ENCODE data around the gene TRAPPC14. TPM values are rescaled to one million over a fixed set of nuclear protein-coding genes. Genes with fewer than 3 reads are reported as not detected.

TRAPPC14 gene
- total RNA-seq, 1 experiment from 2014 or later: 23.4 TPM

- CTCF ChIA-PET: no interaction called here
- H3K27ac ChIP-seq: no peak overlapping the region
Observed at GRCh38 chr7:100171840-100172239, 13.3 kb upstream of the TRAPPC14 start.

GRCh38 chr7:100171087-100171681, 12.7 kb upstream of the TRAPPC14 start:
- intact Hi-C loops (cut with micrococcal nuclease; ENCODE audit: unreplicated experiment): no loop called here
- H3K27ac ChIP-seq: no peak overlapping the region
- H3K4me3 ChIP-seq: no peak overlapping the region; the same call in 1 of the 2 replicates
- peak overlapping the region; percentile 45; the same call in 1 of the 2 replicates for H3K4me2 ChIP-seq
- H3K4me1 ChIP-seq (replicated peaks; ENCODE audit: insufficient read depth): no peaks in the 10 kb centered on the region
- no peaks in the 10 kb centered on the region; the same call in 1 of the 2 replicates for H3F3A ChIP-seq (ENCODE audit: insufficient read depth, low read depth)
- BruUV-seq (replicated peaks): no TSS peak
- TF ChIP-seq EZH2 (IDR thresholded peaks at IDR 0.05; ENCODE audit: low read depth): no peak
- TF ChIP-seq CTCF (conservative IDR thresholded peaks at IDR 0.05): no peak
- H3K36me3 ChIP-seq (ENCODE audit: low read depth): no peaks in the 10 kb centered on the region
- peaks cover 47% of the 10 kb centered on the region for H3K27me3 ChIP-seq (ENCODE audit: insufficient read depth, low read depth)
- no peak for DNase-seq
- H3K9me2 ChIP-seq (ENCODE audit: insufficient read depth): no peaks in the 10 kb centered on the region
- ChIA-PET POLR2A (ENCODE audit: unreplicated experiment) (no interaction called here), CTCF (no interaction called here)
- H3K9me3 ChIP-seq (ENCODE audit: insufficient read depth, low read depth): no peaks in the 10 kb centered on the region
- H2AFZ ChIP-seq: no peak overlapping the region
- H4K20me1 ChIP-seq (ENCODE audit: insufficient read depth): no peaks in the 10 kb centered on the region
- H3K79me2 ChIP-seq (ENCODE audit: low read depth): no peaks in the 10 kb centered on the region

More at GRCh38 chr7:100171840-100172239, 13.3 kb upstream of the TRAPPC14 start:
- Histone ChIP-seq H3K36me3 (ENCODE audit: low read depth) (no peaks in the 10 kb centered on the region), H3F3A (ENCODE audit: insufficient read depth, low read depth) (peaks cover 2% of the 10 kb centered on the region; the same call in 1 of the 2 replicates), H4K20me1 (ENCODE audit: insufficient read depth) (no peaks in the 10 kb centered on the region), H3K4me1 (replicated peaks; ENCODE audit: insufficient read depth) (0 out of 2 replicates have a peak, but pooled peaks cover 5% of the 10 kb centered on the region), H3K4me2 (no peak overlapping the region), H3K4me3 (no peak overlapping the region), H3K9me3 (ENCODE audit: insufficient read depth, low read depth) (no peaks in the 10 kb centered on the region), H3K79me2 (ENCODE audit: low read depth) (no peaks in the 10 kb centered on the region), H2AFZ (no peak overlapping the region), H3K27me3 (ENCODE audit: insufficient read depth, low read depth) (peaks cover 41% of the 10 kb centered on the region), H3K9me2 (ENCODE audit: insufficient read depth) (no peaks in the 10 kb centered on the region)
- no TSS peak for BruUV-seq (replicated peaks)
- no peak for DNase-seq
- POLR2A ChIA-PET (ENCODE audit: unreplicated experiment): no interaction called here
- intact Hi-C loops (cut with micrococcal nuclease; ENCODE audit: unreplicated experiment): no loop called here
- no peak for TF ChIP-seq EZH2 (IDR thresholded peaks at IDR 0.05; ENCODE audit: low read depth)
- no peak for TF ChIP-seq CTCF (conservative IDR thresholded peaks at IDR 0.05)

GRCh38 chr7:100170101-100170897, 11.8 kb upstream of the TRAPPC14 start:
- no peaks in the 10 kb centered on the region for H4K20me1 ChIP-seq (ENCODE audit: insufficient read depth)
- no peaks in the 10 kb centered on the region for H3K9me3 ChIP-seq (ENCODE audit: insufficient read depth, low read depth)
- H3K4me3 ChIP-seq: no peak overlapping the region
- TF ChIP-seq CTCF (conservative IDR thresholded peaks at IDR 0.05) (no peak), EZH2 (IDR thresholded peaks at IDR 0.05; ENCODE audit: low read depth) (no peak)
- H3K79me2 ChIP-seq (ENCODE audit: low read depth): no peaks in the 10 kb centered on the region
- no peaks in the 10 kb centered on the region for H3K9me2 ChIP-seq (ENCODE audit: insufficient read depth)
- BruUV-seq (replicated peaks): no TSS peak
- H3K27me3 ChIP-seq (ENCODE audit: insufficient read depth, low read depth): peaks cover 47% of the 10 kb centered on the region
- H3F3A ChIP-seq (ENCODE audit: insufficient read depth, low read depth): no peaks in the 10 kb centered on the region
- H2AFZ ChIP-seq: no peak overlapping the region
- CTCF ChIA-PET: no interaction called here
- intact Hi-C loops (cut with micrococcal nuclease; ENCODE audit: unreplicated experiment): no loop called here
- no peak overlapping the region for H3K27ac ChIP-seq
- H3K36me3 ChIP-seq (ENCODE audit: low read depth): no peaks in the 10 kb centered on the region
- POLR2A ChIA-PET (ENCODE audit: unreplicated experiment): no interaction called here
- no peaks in the 10 kb centered on the region for H3K4me1 ChIP-seq (replicated peaks; ENCODE audit: insufficient read depth)
- peak overlapping the region; percentile 45; the same call in 1 of the 2 replicates for H3K4me2 ChIP-seq
- no peak for DNase-seq
